Neutrophil (primary cell): ENCODE measurements around the gene TELO2.

Experiments used
- H3K27ac ChIP-seq: fragments of 200-600 bp; sonication (generic); 2 replicates; pipeline ENCODE4 v1.5.1; 2016; ENCODE audit warnings: mild to moderate bottlenecking, moderate library complexity
- H3K27me3 ChIP-seq: fragments of 200-600 bp; sonication (generic); 2 replicates; pipeline ENCODE4 v1.6.0; 2016; ENCODE audit warnings: mild to moderate bottlenecking
- H3K36me3 ChIP-seq: fragments of 200-600 bp; sonication (generic); 2 replicates; pipeline ENCODE4 v1.5.1; 2017
- H3K4me1 ChIP-seq, 2 experiments: fragments of 200-600 bp in 1 of 2; sonication (generic) in 1 of 2; 1 replicate in 1 of 2; 2 replicates in 1 of 2; pipeline versions ENCODE4 v1.5.1 to v1.6.1; 2013 to 2016; ENCODE audit warnings: low read depth in 1 of 2, low read length in 1 of 2, mild to moderate bottlenecking in 1 of 2, moderate library complexity in 1 of 2; ENCODE audit not compliant: control insufficient read depth in 1 of 2, insufficient read depth in 1 of 2
- H3K4me3 ChIP-seq, 2 experiments: fragments of 200-600 bp in 1 of 2; sonication (generic) in 1 of 2; 1 replicate in 1 of 2; 2 replicates in 1 of 2; pipeline ENCODE4 v1.5.1; 2013 to 2016; ENCODE audit warnings: low read depth in 1 of 2, low read length in 1 of 2, mild to moderate bottlenecking in 1 of 2, moderate library complexity in 1 of 2
- H3K9me3 ChIP-seq: fragments of 200-600 bp; sonication (generic); 2 replicates; pipeline ENCODE4 v1.5.1; 2016
- TF ChIP-seq, protein P1 (sequence below): fragments of 200-600 bp; sonication (generic); IDR thresholded peaks from 2 replicates; pipeline ENCODE4 v1.5.1; 2016; ENCODE audit warnings: antibody characterized with exemption

Gene TELO2

DNA sequence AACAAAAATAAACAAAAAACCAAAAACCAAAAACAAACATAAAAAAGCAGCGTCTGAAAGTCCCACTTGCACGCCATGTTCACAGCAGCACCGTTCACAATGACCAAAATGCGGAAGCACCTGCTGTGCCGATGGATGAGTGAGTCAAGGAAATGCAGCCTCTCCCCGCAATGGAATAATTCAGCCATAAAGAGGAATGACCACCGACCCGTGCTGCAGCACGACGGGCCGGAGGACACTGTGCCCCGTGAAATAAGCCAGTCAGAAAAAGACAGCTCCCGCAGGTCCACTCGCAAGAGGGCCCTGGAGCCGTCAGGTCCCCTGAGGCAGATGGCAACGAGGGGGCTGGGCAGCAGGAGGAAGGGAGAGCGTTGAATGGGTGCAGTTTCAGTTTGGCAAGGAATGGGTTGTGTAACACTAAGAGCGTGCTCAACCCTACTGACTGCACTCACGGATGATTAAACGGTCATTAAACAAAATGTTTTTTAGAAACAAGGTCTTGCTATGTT is 23.4 kb upstream of the TELO2 start:
- TF ChIP-seq, protein P1, sequence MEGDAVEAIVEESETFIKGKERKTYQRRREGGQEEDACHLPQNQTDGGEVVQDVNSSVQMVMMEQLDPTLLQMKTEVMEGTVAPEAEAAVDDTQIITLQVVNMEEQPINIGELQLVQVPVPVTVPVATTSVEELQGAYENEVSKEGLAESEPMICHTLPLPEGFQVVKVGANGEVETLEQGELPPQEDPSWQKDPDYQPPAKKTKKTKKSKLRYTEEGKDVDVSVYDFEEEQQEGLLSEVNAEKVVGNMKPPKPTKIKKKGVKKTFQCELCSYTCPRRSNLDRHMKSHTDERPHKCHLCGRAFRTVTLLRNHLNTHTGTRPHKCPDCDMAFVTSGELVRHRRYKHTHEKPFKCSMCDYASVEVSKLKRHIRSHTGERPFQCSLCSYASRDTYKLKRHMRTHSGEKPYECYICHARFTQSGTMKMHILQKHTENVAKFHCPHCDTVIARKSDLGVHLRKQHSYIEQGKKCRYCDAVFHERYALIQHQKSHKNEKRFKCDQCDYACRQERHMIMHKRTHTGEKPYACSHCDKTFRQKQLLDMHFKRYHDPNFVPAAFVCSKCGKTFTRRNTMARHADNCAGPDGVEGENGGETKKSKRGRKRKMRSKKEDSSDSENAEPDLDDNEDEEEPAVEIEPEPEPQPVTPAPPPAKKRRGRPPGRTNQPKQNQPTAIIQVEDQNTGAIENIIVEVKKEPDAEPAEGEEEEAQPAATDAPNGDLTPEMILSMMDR = no peak
- Histone ChIP-seq H3K27me3 (no peaks in the 10 kb centered on the region), H3K4me3 (peak overlapping the region; percentile 62 to 65), H3K27ac (peak overlapping the region; percentile 86), H3K9me3 (no peaks in the 10 kb centered on the region), H3K4me1 (peaks cover 44 to 52% of the 10 kb centered on the region in 2 experiments), H3K36me3 (peaks cover 5% of the 10 kb centered on the region)

DNA sequence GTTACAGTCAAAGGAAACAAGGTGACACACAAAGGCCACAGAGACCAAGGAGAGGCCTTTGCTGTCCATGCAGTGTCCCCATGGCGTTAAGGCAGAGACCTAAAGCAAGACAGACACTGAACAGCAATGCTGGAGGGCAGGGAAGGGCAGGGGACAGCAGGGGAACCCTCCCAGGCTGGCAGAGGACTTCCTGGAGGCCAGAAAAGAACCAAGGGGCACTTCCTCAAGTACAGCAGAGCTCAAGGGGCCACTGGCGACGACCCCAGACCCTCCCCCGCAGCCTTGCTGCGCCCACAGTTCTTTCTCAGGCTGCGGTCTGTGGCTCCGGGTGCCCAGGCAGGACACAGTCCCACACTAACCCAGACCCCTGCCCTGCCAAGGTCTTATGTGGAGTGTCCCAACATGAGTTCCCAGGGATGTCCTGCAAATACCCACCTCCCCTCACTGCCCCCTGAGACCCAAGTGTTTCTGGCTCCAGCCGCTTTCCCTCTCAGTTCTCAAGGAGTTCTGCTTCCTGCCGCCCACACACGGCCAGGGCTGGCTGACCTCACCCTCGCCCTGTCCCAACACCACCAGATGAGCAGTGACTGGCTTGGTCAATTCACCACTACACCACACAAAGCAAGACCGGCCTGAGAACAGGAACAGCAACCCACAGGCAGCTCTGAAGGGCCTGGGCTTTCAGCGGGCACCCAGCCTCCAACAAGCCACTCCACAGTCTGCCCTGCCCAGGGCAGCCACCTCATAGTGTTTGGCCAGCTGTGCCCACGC is 22.5 kb upstream of the TELO2 start:
- Histone ChIP-seq H3K27ac (peak overlapping the region; percentile 86), H3K27me3 (no peaks in the 10 kb centered on the region), H3K9me3 (no peaks in the 10 kb centered on the region), H3K4me3 (peak overlapping the region; percentile 62 to 65), H3K36me3 (no peaks in the 10 kb centered on the region), H3K4me1 (peaks cover 49 to 56% of the 10 kb centered on the region in 2 experiments)
- TF ChIP-seq, protein P1 = no peak

DNA sequence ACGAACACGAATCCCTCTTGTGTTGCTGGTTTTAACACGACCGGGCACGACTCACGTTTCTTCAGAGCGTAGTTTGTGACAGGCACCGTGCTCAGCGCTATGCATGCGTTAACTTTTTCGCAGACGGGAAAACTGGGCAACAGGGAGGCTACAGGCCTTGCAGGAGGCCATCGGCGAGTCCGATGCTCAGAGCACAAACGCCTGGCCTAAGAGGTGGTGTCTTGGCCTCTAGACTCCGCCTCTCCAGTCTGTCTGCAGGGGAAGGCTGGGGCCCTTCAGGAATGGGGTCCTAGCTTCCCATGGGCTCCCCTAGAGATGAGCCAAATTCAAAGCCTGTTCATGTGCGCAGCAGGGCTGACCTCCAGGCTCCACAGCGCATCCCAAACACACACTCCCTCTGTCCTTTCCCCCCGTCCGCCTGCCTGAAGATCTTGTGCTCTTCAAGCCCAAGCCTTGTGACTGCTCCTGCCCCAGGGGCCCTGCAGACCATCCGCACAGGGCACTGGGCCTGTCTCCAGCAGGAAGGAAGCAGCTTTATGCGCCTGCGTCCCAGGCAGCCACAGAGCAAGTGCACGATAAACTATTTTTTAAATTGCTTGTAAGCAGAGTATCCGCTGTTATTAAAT is 21.5 kb upstream of the TELO2 start:
- Histone ChIP-seq H3K27me3 (no peaks in the 10 kb centered on the region), H3K27ac (peak overlapping the region; percentile 86), H3K4me3 (no peak overlapping the region), H3K36me3 (no peaks in the 10 kb centered on the region), H3K4me1 (peaks cover 52 to 59% of the 10 kb centered on the region in 2 experiments), H3K9me3 (no peaks in the 10 kb centered on the region)
- TF ChIP-seq, protein P1 = no peak

DNA sequence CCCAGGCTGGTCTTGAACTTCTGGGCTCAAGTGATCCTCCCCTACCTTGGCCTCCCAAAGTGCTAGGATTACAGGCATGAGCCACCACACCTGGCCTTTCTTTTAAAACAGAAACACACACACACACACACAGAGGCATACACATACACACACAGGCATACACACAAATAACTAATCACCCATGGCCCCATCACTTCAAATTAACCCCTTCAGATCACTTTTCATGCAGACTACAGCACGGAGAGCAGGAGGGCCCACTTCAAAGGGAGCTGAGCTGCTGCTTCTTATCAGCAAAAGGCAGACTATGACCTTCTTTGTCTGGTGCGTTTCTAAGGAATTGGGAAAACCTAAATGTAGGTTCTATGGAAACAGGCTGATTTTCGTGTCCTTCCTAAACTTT is 20.2 kb upstream of the TELO2 start:
- Histone ChIP-seq H3K27ac (no peak overlapping the region), H3K36me3 (no peaks in the 10 kb centered on the region), H3K4me1 (peaks cover 52 to 59% of the 10 kb centered on the region in 2 experiments), H3K27me3 (no peaks in the 10 kb centered on the region), H3K4me3 (no peak overlapping the region), H3K9me3 (no peaks in the 10 kb centered on the region)
- TF ChIP-seq, protein P1 = no peak

DNA sequence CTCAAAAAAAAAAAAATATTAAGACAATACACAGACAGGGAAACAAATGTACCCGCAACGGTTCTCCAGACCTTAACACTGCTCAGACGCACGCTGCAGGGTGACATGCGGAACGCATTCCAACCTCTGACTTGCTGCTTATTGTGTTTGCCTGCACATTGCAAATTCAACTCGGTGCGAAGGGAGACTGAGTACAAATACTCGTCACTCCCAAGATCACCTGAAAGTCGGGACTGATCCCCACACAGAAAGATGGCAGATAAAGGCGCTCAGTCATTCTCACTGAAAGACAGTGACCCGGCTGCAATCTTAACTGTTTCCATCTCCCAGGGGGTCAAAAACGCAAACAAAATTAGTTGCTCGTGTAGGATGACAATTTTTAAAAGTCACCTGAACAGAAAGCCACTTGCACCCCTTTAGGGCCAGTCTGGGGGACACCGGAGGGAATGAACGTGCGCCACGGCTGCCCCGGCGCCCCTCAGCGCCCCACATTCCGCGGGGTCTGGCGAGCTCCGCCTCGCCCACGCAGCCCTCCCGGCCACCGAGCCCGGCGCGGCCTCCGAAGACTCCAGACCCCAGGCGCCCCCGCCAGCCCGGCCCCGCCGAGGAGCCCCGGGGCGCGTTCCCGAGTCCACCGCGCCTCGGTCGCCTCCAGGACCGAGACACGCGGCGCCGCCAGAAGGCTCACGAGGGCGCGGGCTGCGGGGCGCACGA is 18.9 kb upstream of the TELO2 start:
- Histone ChIP-seq H3K4me3 (peak overlapping the region; percentile 82 to 92), H3K4me1 (peaks cover 51 to 57% of the 10 kb centered on the region in 2 experiments), H3K36me3 (no peaks in the 10 kb centered on the region), H3K27ac (peak overlapping the region; percentile 86), H3K27me3 (no peaks in the 10 kb centered on the region), H3K9me3 (no peaks in the 10 kb centered on the region)
- TF ChIP-seq, protein P1 = no peak
